DND-41 (cell line): ENCODE results near the gene KCNH2.

Source experiments
- CTCF ChIP-seq: IDR thresholded peaks from 2 replicates; pipeline ENCODE4 v1.5.1; 2012; ENCODE audit warnings: borderline replicate concordance, low read length, moderate library complexity, mild to moderate bottlenecking; ENCODE audit not compliant: poor library complexity, severe bottlenecking; ENCODE audit errors: extremely low read depth
- EZH2 ChIP-seq: IDR thresholded peaks from 3 replicates; pipeline ENCODE4 v1.6.1; 2012; ENCODE audit warnings: borderline replicate concordance, low read depth, mild to moderate bottlenecking, moderate library complexity, low read length, inconsistent platforms; ENCODE audit not compliant: severe bottlenecking

GRCh38 chr7:150996376-150997074 lies 18.4 kb upstream of the KCNH2 start:
- no peak for TF ChIP-seq CTCF
- TF ChIP-seq EZH2 = no peak
